Neural progenitor cell (in vitro differentiated cells): ENCODE results near the gene PADI4. TPM values are rescaled to one million over a fixed set of nuclear protein-coding genes. Genes with fewer than 3 reads are reported as not detected.

Experiments
- DNase-seq: peaks from one replicate; pipeline ENCODE4 v3.0.0-alpha.2; 2016; ENCODE audit warnings: low spot score
- H2AFZ ChIP-seq: fragments of 200-600 bp; sonication (generic); replicated peaks from 2 replicates; pipeline ENCODE4 v1.6.1; 2016; ENCODE audit warnings: antibody characterized with exemption
- H3F3A ChIP-seq: fragments of 200-600 bp; sonication (generic); 2 replicates; pipeline ENCODE4 v1.6.1; 2016; ENCODE audit warnings: antibody characterized with exemption, low read depth
- H3K27ac ChIP-seq: fragments of 200-600 bp; sonication (generic); 2 replicates; pipeline ENCODE4 v1.5.1; 2016; ENCODE audit warnings: mild to moderate bottlenecking
- H3K27me3 ChIP-seq: fragments of 200-600 bp; sonication (generic); 2 replicates; pipeline ENCODE4 v1.6.1; 2016; ENCODE audit warnings: mild to moderate bottlenecking, moderate library complexity
- H3K36me3 ChIP-seq: fragments of 200-600 bp; sonication (generic); 2 replicates; pipeline ENCODE4 v1.5.1; 2016
- H3K4me1 ChIP-seq: fragments of 200-600 bp; sonication (generic); 2 replicates; pipeline ENCODE4 v1.6.1; 2016; ENCODE audit warnings: mixed run types
- H3K4me2 ChIP-seq: fragments of 200-600 bp; sonication (generic); 2 replicates; pipeline ENCODE4 v1.6.1; 2016
- H3K4me3 ChIP-seq: fragments of 200-600 bp; sonication (generic); 2 replicates; pipeline ENCODE4 v1.5.1; 2016
- H3K79me2 ChIP-seq: fragments of 200-600 bp; sonication (generic); 2 replicates; pipeline ENCODE4 v1.6.1; 2016; ENCODE audit warnings: low read depth
- H3K9ac ChIP-seq: fragments of 200-600 bp; sonication (generic); 2 replicates; pipeline ENCODE4 v1.6.1; 2016
- H3K9me3 ChIP-seq: fragments of 200-600 bp; sonication (generic); 2 replicates; pipeline ENCODE4 v1.5.1; 2016; ENCODE audit warnings: low read depth
- H4K20me1 ChIP-seq: fragments of 200-600 bp; sonication (generic); 2 replicates; pipeline ENCODE4 v1.6.1; 2016; ENCODE audit warnings: low read depth
- H3K27ac Mint-ChIP-seq: 3 replicates; pipeline ENCODE4 v1.8.0; 2021; ENCODE audit warnings: mixed read lengths
- H3K27me3 Mint-ChIP-seq: 2 replicates; pipeline ENCODE4 v1.8.0; 2022; ENCODE audit warnings: low read depth, mild to moderate bottlenecking, inconsistent platforms, moderate library complexity, mixed read lengths; ENCODE audit not compliant: insufficient read depth
- H3K36me3 Mint-ChIP-seq: 3 replicates; pipeline ENCODE4 v1.8.0; 2021; ENCODE audit warnings: mixed read lengths
- H3K4me1 Mint-ChIP-seq: 3 replicates; pipeline ENCODE4 v1.8.0; 2021; ENCODE audit warnings: mixed read lengths
- H3K4me3 Mint-ChIP-seq: 3 replicates; pipeline ENCODE4 v1.8.0; 2021; ENCODE audit warnings: mild to moderate bottlenecking, moderate library complexity, mixed read lengths
- H3K9me3 Mint-ChIP-seq: 3 replicates; pipeline ENCODE4 v1.8.0; 2020; ENCODE audit warnings: mixed read lengths
- CTCF ChIP-seq: fragments of 200-600 bp; sonication (generic); IDR thresholded peaks from 2 replicates; pipeline ENCODE4 v1.5.1; 2017; ENCODE audit warnings: antibody characterized with exemption, mild to moderate bottlenecking
- EZH2 ChIP-seq: fragments of 200-600 bp; sonication (generic); IDR thresholded peaks from 2 replicates; pipeline ENCODE4 v1.6.1; 2017; ENCODE audit warnings: antibody characterized with exemption, mild to moderate bottlenecking, moderate library complexity
- EZH2phosphoT487 ChIP-seq: fragments of 200-600 bp; sonication (generic); IDR thresholded peaks from 2 replicates; pipeline ENCODE4 v1.6.1; 2017; ENCODE audit warnings: antibody characterized with exemption
- total RNA-seq: library from RNA; depleted of rRNA; stranded (reverse); fragments of >200 nt; gene quantifications from 2 replicates; pipeline ENCODE4 v1.2.3, GENCODE V29; 2015; ENCODE audit warnings: low replicate concordance

PADI4 gene
- not detected in 2 replicates for total RNA-seq

GRCh38 chr1:17307946-17308345 lies at the start of gene PADI4:
PADI4 (plus strand) TSS chr1:17308197; CDS start chr1:17308223, 26 bp downstream.
- Histone ChIP-seq H3K36me3 (no peaks in the 10 kb centered on the region), H3K79me2 (no peaks in the 10 kb centered on the region), H3F3A (no peaks in the 10 kb centered on the region), H3K4me3 (no peak within 1 kb of the TSS), H4K20me1 (no peaks in the 10 kb centered on the region), H3K4me1 (peaks cover 5% of the 10 kb centered on the region), H3K27ac (no peak within 1 kb of the TSS), H3K4me2 (no peak within 1 kb of the TSS), H2AFZ (no peak within 1 kb of the TSS), H3K27me3 (no peaks in the 10 kb centered on the region), H3K9me3 (no peaks in the 10 kb centered on the region), H3K9ac (no peak within 1 kb of the TSS)
- H3K36me3 Mint-ChIP-seq: no peaks in the 10 kb centered on the region
- H3K27me3 Mint-ChIP-seq: peaks cover 16% of the 10 kb centered on the region
- peaks cover under 1% of the 10 kb centered on the region for H3K9me3 Mint-ChIP-seq
- no peak for TF ChIP-seq EZH2phosphoT487
- TF ChIP-seq CTCF: no peak
- TF ChIP-seq EZH2: no peak
- no peak within 1 kb of the TSS for H3K4me3 Mint-ChIP-seq
- H3K27ac Mint-ChIP-seq: no peak within 1 kb of the TSS
- peaks cover 25% of the 10 kb centered on the region for H3K4me1 Mint-ChIP-seq
- DNase-seq: no peak

- H3K27ac Mint-ChIP-seq: peak overlapping the region; percentile 79
- Histone ChIP-seq H3K4me3 (no peak overlapping the region), H3K27me3 (no peaks in the 10 kb centered on the region), H3K9ac (no peak overlapping the region), H3F3A (no peaks in the 10 kb centered on the region), H3K4me2 (no peak overlapping the region), H4K20me1 (no peaks in the 10 kb centered on the region), H3K9me3 (no peaks in the 10 kb centered on the region), H3K4me1 (no peaks in the 10 kb centered on the region), H3K27ac (no peak overlapping the region), H3K36me3 (no peaks in the 10 kb centered on the region), H3K79me2 (no peaks in the 10 kb centered on the region), H2AFZ (no peak overlapping the region)
- no peak for DNase-seq
- no peaks in the 10 kb centered on the region for H3K36me3 Mint-ChIP-seq
- H3K9me3 Mint-ChIP-seq: no peaks in the 10 kb centered on the region
- H3K27me3 Mint-ChIP-seq: no peaks in the 10 kb centered on the region
- H3K4me3 Mint-ChIP-seq: no peak overlapping the region
- peaks cover 2% of the 10 kb centered on the region for H3K4me1 Mint-ChIP-seq
- TF ChIP-seq CTCF (no peak), EZH2 (no peak)
Measured at GRCh38 chr1:17258758-17259130, 49.3 kb upstream of the PADI4 start.

GRCh38 chr1:17259233-17259873 lies 48.6 kb upstream of the PADI4 start:
- H3K36me3 Mint-ChIP-seq: no peaks in the 10 kb centered on the region
- TF ChIP-seq EZH2: no peak
- TF ChIP-seq CTCF: no peak
- no peak for TF ChIP-seq EZH2phosphoT487
- H3K27me3 Mint-ChIP-seq: no peaks in the 10 kb centered on the region
- Histone ChIP-seq H3K27ac (no peak overlapping the region), H3K4me2 (no peak overlapping the region), H2AFZ (no peak overlapping the region), H3K36me3 (no peaks in the 10 kb centered on the region), H3K9me3 (no peaks in the 10 kb centered on the region), H3K4me3 (no peak overlapping the region), H3K4me1 (no peaks in the 10 kb centered on the region), H3K27me3 (no peaks in the 10 kb centered on the region), H3K79me2 (no peaks in the 10 kb centered on the region), H4K20me1 (no peaks in the 10 kb centered on the region), H3F3A (no peaks in the 10 kb centered on the region), H3K9ac (no peak overlapping the region)
- no peak overlapping the region for H3K27ac Mint-ChIP-seq
- H3K4me1 Mint-ChIP-seq: peaks cover 2% of the 10 kb centered on the region
- DNase-seq: no peak
- no peaks in the 10 kb centered on the region for H3K9me3 Mint-ChIP-seq
- H3K4me3 Mint-ChIP-seq: no peak overlapping the region
